ENCODE data around the gene RIC8B.

Gene RIC8B

DNA sequence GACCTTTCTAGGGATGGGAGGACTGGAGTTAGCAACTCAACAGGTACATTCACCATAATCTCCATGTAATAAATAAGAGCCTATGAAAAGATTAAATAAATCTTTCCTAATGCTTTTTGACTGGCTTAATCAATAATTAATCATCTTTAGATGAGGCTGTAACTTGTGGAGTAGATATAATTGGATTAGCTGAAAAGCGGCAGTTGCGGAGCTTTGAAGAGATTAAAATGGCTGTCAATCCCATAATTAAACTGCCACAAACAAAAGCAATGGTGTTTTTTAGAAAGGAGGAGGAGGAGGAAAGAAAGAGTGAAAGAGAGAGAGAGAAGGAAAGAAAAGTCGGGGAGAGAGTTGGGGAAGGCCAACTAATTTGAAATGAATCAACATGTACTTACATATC, 110.5 kb downstream of the RIC8B start:
- no peak for DNase-seq
- H3K4me1 Mint-ChIP-seq, result no peaks in the 10 kb centered on the region
- no peak for ATAC-seq (replicated peaks)
- H3K27ac Mint-ChIP-seq, result no peak overlapping the region
- H3K36me3 Mint-ChIP-seq, result peaks cover 20 to 28% of the 10 kb centered on the region in 2 donors
- peaks cover 40 to 76% of the 10 kb centered on the region in 2 donors for H3K27me3 Mint-ChIP-seq
- H3K9me3 Mint-ChIP-seq, result no peaks in the 10 kb centered on the region
- H3K4me3 Mint-ChIP-seq, result no peak overlapping the region

GRCh38 chr12:106885541-106886249, 111.2 kb downstream of the RIC8B start:
- H3K36me3 Mint-ChIP-seq, result peaks cover 20 to 28% of the 10 kb centered on the region in 2 donors
- DNase-seq (no peak), ATAC-seq (replicated peaks) (no peak)
- H3K9me3 Mint-ChIP-seq, result no peaks in the 10 kb centered on the region
- no peak overlapping the region for H3K27ac Mint-ChIP-seq
- H3K4me1 Mint-ChIP-seq, result no peaks in the 10 kb centered on the region
- H3K4me3 Mint-ChIP-seq, result no peak overlapping the region
- H3K27me3 Mint-ChIP-seq, result peaks cover 40 to 81% of the 10 kb centered on the region in 2 donors

GRCh38 chr12:106886932-106887331, 112.5 kb downstream of the RIC8B start:
- ATAC-seq (replicated peaks), result no peak
- Mint-ChIP-seq H3K27ac (no peak overlapping the region), H3K4me1 (no peaks in the 10 kb centered on the region), H3K9me3 (no peaks in the 10 kb centered on the region), H3K27me3 (peaks cover 39 to 81% of the 10 kb centered on the region in 2 donors), H3K4me3 (no peak overlapping the region), H3K36me3 (peaks cover 17 to 22% of the 10 kb centered on the region in 2 donors)
- no peak for DNase-seq

- Mint-ChIP-seq H3K27ac (no peak overlapping the region), H3K36me3 (peaks cover 15 to 19% of the 10 kb centered on the region in 2 donors), H3K4me1 (no peaks in the 10 kb centered on the region), H3K4me3 (no peak overlapping the region), H3K9me3 (no peaks in the 10 kb centered on the region), H3K27me3 (peaks cover 44 to 81% of the 10 kb centered on the region in 2 donors)
- DNase-seq, result no peak
- ATAC-seq (replicated peaks), result no peak
Observed at GRCh38 chr12:106888348-106888970, 114.0 kb downstream of the RIC8B start.

GRCh38 chr12:106889326-106889725, 114.8 kb downstream of the RIC8B start:
- H3K27ac Mint-ChIP-seq, result no peak overlapping the region
- no peaks in the 10 kb centered on the region for H3K9me3 Mint-ChIP-seq
- H3K4me1 Mint-ChIP-seq, result no peaks in the 10 kb centered on the region
- H3K4me3 Mint-ChIP-seq, result no peak overlapping the region
- H3K36me3 Mint-ChIP-seq, result peaks cover 7 to 12% of the 10 kb centered on the region in 2 donors
- DNase-seq (no peak), ATAC-seq (replicated peaks) (no peak)
- H3K27me3 Mint-ChIP-seq, result peaks cover 39 to 81% of the 10 kb centered on the region in 2 donors

GRCh38 chr12:106889950-106890626, 115.6 kb downstream of the RIC8B start:
- H3K27ac Mint-ChIP-seq, result no peak overlapping the region
- H3K4me3 Mint-ChIP-seq, result no peak overlapping the region
- peaks cover 3 to 7% of the 10 kb centered on the region in 2 donors for H3K36me3 Mint-ChIP-seq
- no peak for DNase-seq
- H3K4me1 Mint-ChIP-seq, result no peaks in the 10 kb centered on the region
- no peak for ATAC-seq (replicated peaks)
- peaks cover 37 to 77% of the 10 kb centered on the region in 2 donors for H3K27me3 Mint-ChIP-seq
- no peaks in the 10 kb centered on the region for H3K9me3 Mint-ChIP-seq

- peaks cover 0 to 5% of the 10 kb centered on the region in 2 donors for H3K36me3 Mint-ChIP-seq
- H3K4me1 Mint-ChIP-seq, result no peaks in the 10 kb centered on the region
- H3K27me3 Mint-ChIP-seq, result peaks cover 48 to 87% of the 10 kb centered on the region in 2 donors
- H3K9me3 Mint-ChIP-seq, result peaks cover 0 to 1% of the 10 kb centered on the region in 2 donors
- ATAC-seq (replicated peaks), result no peak
- DNase-seq, result no peak
- no peak overlapping the region for H3K4me3 Mint-ChIP-seq
- H3K27ac Mint-ChIP-seq, result no peak overlapping the region
Observed at GRCh38 chr12:106892075-106892474, 117.6 kb downstream of the RIC8B start.

GRCh38 chr12:106893451-106893850, 119.0 kb downstream of the RIC8B start:
- no peak overlapping the region for H3K27ac Mint-ChIP-seq
- no peaks in the 10 kb centered on the region for H3K36me3 Mint-ChIP-seq
- no peak overlapping the region for H3K4me3 Mint-ChIP-seq
- no peaks in the 10 kb centered on the region for H3K4me1 Mint-ChIP-seq
- peaks cover 62 to 89% of the 10 kb centered on the region in 2 donors for H3K27me3 Mint-ChIP-seq
- H3K9me3 Mint-ChIP-seq, result peaks cover 0 to 1% of the 10 kb centered on the region in 2 donors
- no peak for ATAC-seq (replicated peaks)
- no peak for DNase-seq

DNA sequence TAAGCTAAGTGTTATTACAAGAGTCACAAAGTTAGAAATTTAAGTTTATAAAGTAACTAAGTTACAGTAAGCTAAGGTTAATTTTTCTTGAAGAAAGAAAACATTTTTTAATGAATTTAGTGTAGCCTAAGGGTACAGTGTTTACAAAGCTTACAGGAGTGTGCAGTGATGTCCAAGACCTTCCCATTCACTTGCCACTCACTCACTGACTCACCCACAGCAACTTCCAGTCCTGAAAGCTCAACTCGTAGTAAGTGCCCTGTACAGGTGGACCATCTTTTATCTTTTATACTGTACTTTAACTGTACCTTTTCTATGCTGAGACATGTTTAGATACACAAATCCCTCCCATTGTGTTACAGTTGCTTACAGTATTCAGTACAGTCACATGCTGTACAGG, 120.3 kb downstream of the RIC8B start:
- Mint-ChIP-seq H3K27ac (no peak overlapping the region), H3K9me3 (peaks cover 0 to 1% of the 10 kb centered on the region in 2 donors), H3K27me3 (peaks cover 69 to 93% of the 10 kb centered on the region in 2 donors), H3K36me3 (no peaks in the 10 kb centered on the region), H3K4me3 (no peak overlapping the region), H3K4me1 (no peaks in the 10 kb centered on the region)
- DNase-seq (no peak), ATAC-seq (replicated peaks) (no peak)

- no peak overlapping the region for H3K27ac Mint-ChIP-seq
- no peak for ATAC-seq (replicated peaks)
- H3K9me3 Mint-ChIP-seq, result peaks cover 0 to 1% of the 10 kb centered on the region in 2 donors
- DNase-seq, result no peak
- no peaks in the 10 kb centered on the region for H3K36me3 Mint-ChIP-seq
- H3K27me3 Mint-ChIP-seq, result peaks cover 74 to 92% of the 10 kb centered on the region in 2 donors
- no peaks in the 10 kb centered on the region for H3K4me1 Mint-ChIP-seq
- H3K4me3 Mint-ChIP-seq, result no peak overlapping the region
Observed at GRCh38 chr12:106896603-106897002, 122.1 kb downstream of the RIC8B start.

DNA sequence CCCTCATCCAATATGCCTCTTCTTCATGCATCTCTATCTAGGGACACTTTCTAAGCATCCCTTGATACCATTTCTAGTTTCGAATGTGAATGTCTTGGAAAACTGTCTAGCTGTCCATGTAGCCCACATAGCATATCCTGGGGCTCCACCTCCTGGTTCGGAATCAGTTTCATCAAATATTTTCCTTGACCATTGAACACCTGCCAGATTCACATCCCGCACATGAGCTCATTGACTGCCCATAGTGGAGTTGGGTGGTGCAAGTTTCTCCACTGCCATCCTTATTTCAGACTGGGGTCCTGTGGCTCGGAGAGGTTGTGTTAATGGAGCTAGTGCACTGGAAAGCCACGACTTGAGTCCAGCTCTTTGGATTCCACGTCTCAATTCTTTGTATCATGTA, 122.6 kb downstream of the RIC8B start:
- no peak overlapping the region for H3K27ac Mint-ChIP-seq
- peaks cover 0 to 1% of the 10 kb centered on the region in 2 donors for H3K9me3 Mint-ChIP-seq
- peaks cover 75 to 92% of the 10 kb centered on the region in 2 donors for H3K27me3 Mint-ChIP-seq
- ATAC-seq (replicated peaks) (no peak), DNase-seq (no peak)
- H3K36me3 Mint-ChIP-seq, result no peaks in the 10 kb centered on the region
- no peaks in the 10 kb centered on the region for H3K4me1 Mint-ChIP-seq
- H3K4me3 Mint-ChIP-seq, result no peak overlapping the region

GRCh38 chr12:106897981-106898901, 123.8 kb downstream of the RIC8B start:
- Mint-ChIP-seq H3K27ac (no peak overlapping the region), H3K9me3 (peaks cover 0 to 1% of the 10 kb centered on the region in 2 donors), H3K36me3 (no peaks in the 10 kb centered on the region), H3K27me3 (peaks cover 75 to 92% of the 10 kb centered on the region in 2 donors), H3K4me3 (no peak overlapping the region), H3K4me1 (peaks cover 2% of the 10 kb centered on the region in 2 donors)
- no peak for ATAC-seq (replicated peaks)
- no peak for DNase-seq

- DNase-seq, result no peak
- peaks cover 78 to 93% of the 10 kb centered on the region in 2 donors for H3K27me3 Mint-ChIP-seq
- no peak overlapping the region for H3K4me3 Mint-ChIP-seq
- H3K27ac Mint-ChIP-seq, result no peak overlapping the region
- H3K9me3 Mint-ChIP-seq, result peaks cover 0 to 1% of the 10 kb centered on the region in 2 donors
- no peak for ATAC-seq (replicated peaks)
- no peaks in the 10 kb centered on the region for H3K36me3 Mint-ChIP-seq
- H3K4me1 Mint-ChIP-seq, result peaks cover 5% of the 10 kb centered on the region in 2 donors
Observed at GRCh38 chr12:106900554-106900953, 126.1 kb downstream of the RIC8B start.

DNA sequence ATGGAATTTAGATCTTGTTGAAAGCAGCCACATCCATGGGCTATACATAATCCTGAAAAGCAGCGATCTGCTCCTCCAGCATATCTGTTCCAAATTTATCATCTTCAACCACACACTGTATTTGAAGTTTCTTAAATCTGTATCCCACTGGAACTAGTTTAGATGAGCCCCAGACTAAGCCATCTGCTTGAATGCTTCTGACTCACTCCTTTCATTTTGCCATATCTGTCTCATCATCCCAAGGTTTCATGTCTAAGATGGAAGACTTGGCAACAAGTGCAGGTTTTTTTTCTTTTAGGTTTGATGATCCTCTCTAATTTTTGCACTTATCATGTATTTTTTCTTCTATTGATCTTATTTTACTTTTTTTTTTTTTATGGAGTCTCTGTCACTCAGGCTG, 126.8 kb downstream of the RIC8B start:
- Mint-ChIP-seq H3K9me3 (no peaks in the 10 kb centered on the region), H3K27me3 (peaks cover 77 to 93% of the 10 kb centered on the region in 2 donors), H3K27ac (no peak overlapping the region), H3K4me3 (no peak overlapping the region), H3K4me1 (peaks cover 5% of the 10 kb centered on the region in 2 donors), H3K36me3 (no peaks in the 10 kb centered on the region)
- no peak for DNase-seq
- ATAC-seq (replicated peaks), result no peak

Measured in stimulated activated naive B cell treated with anti-CD40 and anti-IgM and Interleukin-4, amounts not matched to agents 10 μg/mL and 1 μg/mL and 100 μg/mL, for 72 hours (primary cell).